Adipocyte (in vitro differentiated cells): ENCODE results near the gene CNOT1.

ENCODE experiments used
- DNase-seq: peaks from one replicate; pipeline ENCODE4 v3.0.0-alpha.2; 2015; ENCODE audit warnings: low read depth
- H3K27me3 ChIP-seq: replicated peaks from 2 replicates; pipeline ENCODE4 v1.7.0; 2013; ENCODE audit warnings: mild to moderate bottlenecking, low read length, moderate library complexity; ENCODE audit not compliant: control insufficient read depth, insufficient read depth
- H3K36me3 ChIP-seq: 2 replicates; pipeline ENCODE4 v1.7.0; 2013; ENCODE audit warnings: low read length, mild to moderate bottlenecking, moderate library complexity; ENCODE audit not compliant: control insufficient read depth, insufficient read depth, severe bottlenecking
- H3K4me1 ChIP-seq: 2 replicates; pipeline ENCODE4 v1.7.0; 2013; ENCODE audit warnings: mild to moderate bottlenecking, low read length, moderate library complexity; ENCODE audit not compliant: control insufficient read depth, insufficient read depth
- H3K4me3 ChIP-seq: 2 replicates; pipeline ENCODE4 v1.7.0; 2013; ENCODE audit warnings: mild to moderate bottlenecking, low read length, moderate library complexity
- H3K9ac ChIP-seq: 2 replicates; pipeline ENCODE4 v1.7.0; 2013; ENCODE audit warnings: mild to moderate bottlenecking, low read length, moderate library complexity
- H3K9me3 ChIP-seq: 2 replicates; pipeline ENCODE4 v1.7.0; 2013; ENCODE audit warnings: mild to moderate bottlenecking, low read length, moderate library complexity; ENCODE audit not compliant: control insufficient read depth

CNOT1 gene

GRCh38 chr16:58487566-58488351 is 141.9 kb downstream of the CNOT1 start:
- peak overlapping the region; percentile 75 for H3K4me3 ChIP-seq
- peak overlapping the region; percentile 64 for H3K9ac ChIP-seq
- peak; percentile 93 for DNase-seq
- peaks cover 26% of the 10 kb centered on the region for H3K27me3 ChIP-seq
- no peaks in the 10 kb centered on the region for H3K9me3 ChIP-seq
- peaks cover 3% of the 10 kb centered on the region for H3K4me1 ChIP-seq
- no peaks in the 10 kb centered on the region for H3K36me3 ChIP-seq

DNA sequence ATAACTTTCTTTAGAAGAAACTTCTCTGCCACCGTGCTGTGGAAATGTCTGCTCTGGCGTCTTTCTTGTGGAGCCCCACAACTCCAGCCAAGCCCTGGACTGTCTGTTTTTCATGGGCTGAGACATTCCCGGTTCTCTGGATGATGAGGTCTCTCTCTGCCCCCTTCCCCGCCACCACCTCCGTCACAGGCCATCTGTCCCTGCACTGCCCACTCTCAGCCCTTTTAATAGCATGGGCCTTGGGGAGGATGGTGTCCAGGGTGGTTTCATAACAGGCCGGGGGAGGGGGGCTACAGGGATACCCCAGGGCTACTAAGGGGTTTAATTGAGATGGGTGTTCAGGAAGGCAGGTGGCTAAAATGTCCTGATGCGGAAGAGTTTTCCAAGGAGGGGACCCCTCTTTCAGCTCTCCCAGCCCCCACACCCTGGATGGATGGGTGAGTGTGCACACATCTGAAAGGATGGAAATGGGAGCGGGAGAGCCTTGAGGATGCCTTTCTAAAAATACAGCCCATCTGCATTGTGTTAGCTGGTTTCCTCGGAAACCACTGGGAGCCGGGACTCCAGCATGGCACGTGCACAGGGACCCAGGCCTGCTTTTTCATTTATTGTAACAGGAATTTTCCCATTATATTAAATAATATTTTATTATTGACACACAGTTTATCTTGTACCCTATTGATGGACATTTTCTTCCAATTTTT is 144.3 kb downstream of the CNOT1 start:
- peaks cover 20% of the 10 kb centered on the region for H3K27me3 ChIP-seq
- H3K9me3 ChIP-seq, result no peaks in the 10 kb centered on the region
- H3K36me3 ChIP-seq, result no peaks in the 10 kb centered on the region
- no peak for DNase-seq
- H3K4me1 ChIP-seq, result peaks cover 3% of the 10 kb centered on the region
- H3K9ac ChIP-seq, result no peak overlapping the region
- H3K4me3 ChIP-seq, result no peak overlapping the region

- peaks cover 5% of the 10 kb centered on the region for H3K27me3 ChIP-seq
- H3K4me1 ChIP-seq, result no peaks in the 10 kb centered on the region
- H3K4me3 ChIP-seq, result no peak overlapping the region
- H3K9ac ChIP-seq, result no peak overlapping the region
- no peaks in the 10 kb centered on the region for H3K9me3 ChIP-seq
- no peak for DNase-seq
- no peaks in the 10 kb centered on the region for H3K36me3 ChIP-seq
These were observed 147.7 kb downstream of the CNOT1 start for GRCh38 chr16:58481931-58482330.

- H3K36me3 ChIP-seq, result no peaks in the 10 kb centered on the region
- H3K9ac ChIP-seq, result no peak overlapping the region
- H3K9me3 ChIP-seq, result no peaks in the 10 kb centered on the region
- H3K4me3 ChIP-seq, result no peak overlapping the region
- DNase-seq, result no peak
- H3K4me1 ChIP-seq, result no peaks in the 10 kb centered on the region
- H3K27me3 ChIP-seq, result peaks cover 5% of the 10 kb centered on the region
These were observed 148.3 kb downstream of the CNOT1 start for GRCh38 chr16:58481226-58481869.

DNA sequence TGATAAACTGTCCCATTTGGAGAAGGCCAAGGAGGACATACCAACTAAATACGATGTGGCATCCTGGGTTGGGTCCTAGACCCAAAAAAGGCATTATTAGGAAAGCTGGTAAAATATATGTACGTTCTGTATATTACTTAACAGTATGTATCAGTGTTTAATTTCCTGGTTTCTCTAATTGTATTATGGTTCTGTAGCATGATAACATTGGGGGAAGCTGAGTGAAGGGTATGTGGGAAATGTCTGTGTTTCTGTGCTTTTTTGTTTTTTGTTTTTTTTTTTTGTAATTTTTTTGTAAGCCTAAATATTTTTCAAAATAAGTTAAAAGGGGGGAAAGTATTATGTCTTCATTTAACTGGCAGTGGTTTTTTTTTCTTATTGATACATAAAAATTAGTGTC is 151.2 kb downstream of the CNOT1 start:
- DNase-seq, result no peak
- no peak overlapping the region for H3K9ac ChIP-seq
- peaks cover 15% of the 10 kb centered on the region for H3K27me3 ChIP-seq
- no peaks in the 10 kb centered on the region for H3K36me3 ChIP-seq
- H3K4me3 ChIP-seq, result no peak overlapping the region
- no peaks in the 10 kb centered on the region for H3K4me1 ChIP-seq
- peaks cover 4% of the 10 kb centered on the region for H3K9me3 ChIP-seq

- Histone ChIP-seq H3K4me3 (no peak overlapping the region), H3K4me1 (no peaks in the 10 kb centered on the region), H3K27me3 (peaks cover 24% of the 10 kb centered on the region), H3K9ac (no peak overlapping the region), H3K36me3 (no peaks in the 10 kb centered on the region), H3K9me3 (peaks cover 4% of the 10 kb centered on the region)
- DNase-seq, result no peak
These were observed 152.8 kb downstream of the CNOT1 start for GRCh38 chr16:58476791-58477190.

GRCh38 chr16:58475091-58475619 is 154.5 kb downstream of the CNOT1 start:
- Histone ChIP-seq H3K36me3 (no peaks in the 10 kb centered on the region), H3K4me1 (no peaks in the 10 kb centered on the region), H3K9ac (no peak overlapping the region), H3K27me3 (peaks cover 24% of the 10 kb centered on the region), H3K4me3 (no peak overlapping the region), H3K9me3 (peaks cover 4% of the 10 kb centered on the region)
- no peak for DNase-seq

DNA sequence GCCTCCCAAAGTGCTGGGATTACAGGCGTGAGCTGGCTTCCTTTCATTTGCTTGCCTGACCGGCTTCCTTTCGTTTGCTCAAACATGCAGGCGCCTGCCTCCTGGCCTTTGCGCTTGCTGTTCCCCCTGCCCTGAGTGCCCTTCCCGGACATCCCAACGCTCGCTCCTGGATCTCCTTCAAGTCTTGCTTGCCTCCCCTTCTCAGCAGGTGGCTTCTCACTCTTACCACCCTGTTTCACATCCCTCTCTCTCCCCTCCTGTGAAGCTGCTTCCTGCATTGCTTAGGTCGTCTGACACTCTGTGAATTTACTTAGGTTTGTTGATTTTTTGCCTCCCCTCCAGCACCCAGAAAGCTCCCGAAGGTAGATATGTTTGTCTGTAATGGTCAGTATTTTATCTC is 155.3 kb downstream of the CNOT1 start:
- no peaks in the 10 kb centered on the region for H3K36me3 ChIP-seq
- H3K4me3 ChIP-seq, result no peak overlapping the region
- DNase-seq, result no peak
- no peak overlapping the region for H3K9ac ChIP-seq
- H3K9me3 ChIP-seq, result peaks cover 4% of the 10 kb centered on the region
- peaks cover 28% of the 10 kb centered on the region for H3K27me3 ChIP-seq
- H3K4me1 ChIP-seq, result no peaks in the 10 kb centered on the region

DNA sequence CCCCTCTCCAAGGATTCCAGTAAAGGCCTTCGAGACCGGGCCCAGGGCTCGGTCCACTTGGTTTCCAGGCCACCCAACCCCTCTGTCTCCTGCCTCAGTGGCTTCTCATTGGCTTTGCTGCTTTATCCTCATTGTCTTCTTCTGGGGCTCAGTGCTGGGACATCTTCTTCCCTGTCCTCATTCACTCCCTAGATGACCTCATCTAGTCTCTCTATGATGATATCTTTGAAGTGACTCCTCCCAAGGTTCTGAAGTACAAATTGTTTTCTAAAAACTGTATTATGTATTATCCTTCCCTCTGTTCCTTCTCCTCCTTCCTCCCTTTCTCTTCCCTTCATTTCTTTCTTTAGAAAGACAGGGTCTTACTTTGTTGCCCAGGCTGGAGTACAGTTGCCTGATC is 156.8 kb downstream of the CNOT1 start:
- Histone ChIP-seq H3K27me3 (peaks cover 32% of the 10 kb centered on the region), H3K36me3 (no peaks in the 10 kb centered on the region), H3K9ac (no peak overlapping the region), H3K4me1 (no peaks in the 10 kb centered on the region), H3K9me3 (peaks cover 4% of the 10 kb centered on the region), H3K4me3 (no peak overlapping the region)
- no peak for DNase-seq

GRCh38 chr16:58472266-58472665 is 157.4 kb downstream of the CNOT1 start:
- DNase-seq, result no peak
- Histone ChIP-seq H3K27me3 (peaks cover 37% of the 10 kb centered on the region), H3K4me3 (no peak overlapping the region)

More at GRCh38 chr16:58472266-58472665, 157.4 kb downstream of the CNOT1 start:
- Histone ChIP-seq H3K9ac (no peak overlapping the region), H3K9me3 (peaks cover 4% of the 10 kb centered on the region), H3K36me3 (no peaks in the 10 kb centered on the region), H3K4me1 (no peaks in the 10 kb centered on the region)
